Upper lobe of left lung (tissue), 6 donors: Measurements from ENCODE around the gene TMEM184A. TPM values are rescaled to one million over a fixed set of nuclear protein-coding genes. Genes with fewer than 3 reads are reported as not detected.
A peak's percentile ranks its signal among the peaks of the same experiment; 100 is the strongest.
"Not testable (repeated sequence)": the region's sequence is repeated elsewhere in the genome, so short reads cannot be mapped to it uniquely, and the experiment has no call there.

ENCODE experiments used
- ATAC-seq, 2 donors: fragments of 200-7000 bp; cut with Tn5 transposase; one replicate each; pipeline ENCODE4 v1.9.1; 2022; ENCODE audit warnings: mild to moderate bottlenecking in 2 of 2, moderate library complexity in 2 of 2; ENCODE audit not compliant: low FRiP score in 2 of 2
- DNase-seq, 2 donors: peaks; one replicate each; pipeline ENCODE4 v3.0.0-alpha.2; 2019 to 2020
- H3K27ac ChIP-seq, 4 donors: fragments of 200-600 bp; sonication (generic); one replicate each; pipeline ENCODE4 v1.5.1; 2016 to 2019
- H3K27me3 ChIP-seq, 4 donors: fragments of 200-600 bp; sonication (generic); one replicate each; pipeline ENCODE4 v1.5.1; 2017 to 2019
- H3K36me3 ChIP-seq, 4 donors: fragments of 200-600 bp; sonication (generic); one replicate each; pipeline ENCODE4 v1.5.1; 2016 to 2019
- H3K4me1 ChIP-seq, 4 donors: fragments of 200-600 bp; sonication (generic); one replicate each; pipeline ENCODE4 v1.5.1; 2018 to 2019
- H3K4me3 ChIP-seq, 4 donors: fragments of 200-600 bp; sonication (generic); one replicate each; pipeline ENCODE4 v1.5.1; 2017 to 2019; ENCODE audit warnings: mild to moderate bottlenecking in 2 of 4, moderate library complexity in 1 of 4
- H3K9me3 ChIP-seq, 4 donors: fragments of 200-600 bp; sonication (generic); one replicate each; pipeline ENCODE4 v1.5.1; 2018 to 2019
- CTCF ChIP-seq, 6 experiments: fragments of 450-650 bp in 4 of 6; fragments of 200-600 bp in 2 of 6; sonication (generic) in 2 of 6; IDR thresholded peaks; one replicate each; pipeline ENCODE4 v1.5.1; 2016 to 2019; ENCODE audit warnings: antibody characterized with exemption in 6 of 6
- EP300 ChIP-seq, 4 donors: sonication (generic); formaldehyde crosslinking; IDR thresholded peaks; one replicate each; pipeline ENCODE4 v1.5.1; 2017; ENCODE audit warnings: antibody characterized with exemption in 4 of 4, control low read depth in 2 of 4
- POLR2A ChIP-seq, 4 donors: fragments of 450-650 bp; IDR thresholded peaks; one replicate each; pipeline ENCODE4 v1.5.1; 2016 to 2017; ENCODE audit warnings: antibody characterized with exemption in 4 of 4, mild to moderate bottlenecking in 2 of 4
- POLR2AphosphoS5 ChIP-seq, 2 donors: sonication (generic); formaldehyde crosslinking; IDR thresholded peaks; one replicate each; pipeline ENCODE4 v1.5.1; 2017; ENCODE audit warnings: antibody characterized with exemption in 2 of 2
- WGBS, 2 donors: methylation state at CpG; one replicate each; pipeline ENCODE4 v1.1.5; 2017 to 2018; 5-methylcytosine and 5-hydroxymethylcytosine counted together
- total RNA-seq, 6 donors: library from RNA; depleted of rRNA in 4 of 6; stranded (reverse); fragments of >200 nt in 4 of 6; gene quantifications; one replicate each; pipeline versions ENCODE4 v1.1.0 to v1.2.1, GENCODE V29; 2016 to 2021
- donor health status: DM: no; HTN: no; CAD: no; lungs with moderate emphysema.
- donor health status: DM: no; HTN: yes; CAD: no; lungs with severe emphysema.

Gene TMEM184A
- total RNA-seq, 6 donors from 2014 or later, result 5.0 to 11.7 (median 10.4) TPM

- ATAC-seq (peak in 1 of 2 donors; percentile 10), DNase-seq (peak in 1 of 2 donors; percentile 65)
- Histone ChIP-seq H3K27ac (no peak overlapping the region), H3K27me3 (no peaks in the 10 kb centered on the region), H3K36me3 (no peaks in the 10 kb centered on the region), H3K9me3 (peaks cover 0 to 6% (median 0%) of the 10 kb centered on the region in 4 donors), H3K4me1 (no peaks in the 10 kb centered on the region), H3K4me3 (no peak overlapping the region)
- WGBS, 2 donors, result 43% methylated on average over 1 to 10 of the region's 13 CpGs
- TF ChIP-seq CTCF (IDR thresholded peaks at IDR 0.05) (no peak), POLR2AphosphoS5 (IDR thresholded peaks at IDR 0.05) (no peak), EP300 (IDR thresholded peaks at IDR 0.05) (no peak), POLR2A (IDR thresholded peaks at IDR 0.05) (no peak)
Measured at GRCh38 chr7:1523208-1523607, 32.8 kb downstream of the TMEM184A start.

GRCh38 chr7:1521456-1521855, 34.5 kb downstream of the TMEM184A start:
- no peak for ATAC-seq

GRCh38 chr7:1520539-1521234, 35.3 kb downstream of the TMEM184A start:
- TF ChIP-seq POLR2A (IDR thresholded peaks at IDR 0.05), result no peak
- H3K36me3 ChIP-seq, result no peaks in the 10 kb centered on the region
- H3K4me3 ChIP-seq, result no peak overlapping the region
- ATAC-seq (peak in 1 of 2 donors; percentile 53), DNase-seq (no peak)
- no peaks in the 10 kb centered on the region for H3K4me1 ChIP-seq
- H3K27ac ChIP-seq, result no peak overlapping the region
- 74 to 85% methylated on average over 18 to 27 of the region's 27 CpGs for WGBS, 2 donors
- H3K9me3 ChIP-seq, result peaks cover 0 to 6% (median 0%) of the 10 kb centered on the region in 4 donors
- H3K27me3 ChIP-seq, result no peaks in the 10 kb centered on the region

More at GRCh38 chr7:1521456-1521855, 34.5 kb downstream of the TMEM184A start:
- no peaks in the 10 kb centered on the region for H3K27me3 ChIP-seq
- DNase-seq, result no peak
- H3K36me3 ChIP-seq, result no peaks in the 10 kb centered on the region
- no peak overlapping the region for H3K27ac ChIP-seq
- H3K9me3 ChIP-seq, result peaks cover 0 to 6% (median 0%) of the 10 kb centered on the region in 4 donors
- TF ChIP-seq CTCF (IDR thresholded peaks at IDR 0.05) (no peak), POLR2AphosphoS5 (IDR thresholded peaks at IDR 0.05) (no peak), POLR2A (IDR thresholded peaks at IDR 0.05) (no peak)
- H3K4me3 ChIP-seq, result no peak overlapping the region
- H3K4me1 ChIP-seq, result no peaks in the 10 kb centered on the region
- 84 to 85% methylated on average over 11 of the region's 11 CpGs for WGBS, 2 donors

DNA sequence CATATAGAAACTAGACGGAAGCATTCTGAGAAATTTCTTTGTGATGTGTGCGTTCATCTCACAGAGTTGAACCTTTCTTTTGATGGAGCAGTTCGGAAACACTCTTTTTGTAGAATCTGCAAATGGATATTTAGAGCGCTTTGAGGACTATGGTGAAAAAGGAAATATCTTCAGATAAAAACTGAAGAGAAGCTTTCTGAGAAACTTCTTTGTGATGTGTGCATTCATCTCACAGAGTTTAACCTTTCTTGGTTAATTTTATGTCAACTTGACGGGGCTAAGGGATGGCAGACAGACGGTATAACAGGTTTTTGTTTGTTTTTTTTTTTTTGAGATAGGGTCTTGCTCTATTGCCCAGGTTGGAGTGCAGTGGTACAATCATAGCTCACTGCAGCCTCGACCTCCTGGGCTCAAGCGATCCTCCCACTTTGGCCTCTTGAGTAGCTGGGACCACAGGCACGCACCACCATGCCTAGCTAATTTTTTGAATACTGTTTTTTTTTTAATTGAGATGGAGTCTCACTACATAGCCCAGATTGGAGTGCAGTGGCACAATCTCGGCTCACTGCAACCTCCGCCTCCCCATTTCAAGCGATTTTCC, 36.6 kb downstream of the TMEM184A start:
- ATAC-seq, result not testable (repeated sequence)
- 88 to 91% methylated on average over 12 of the region's 12 CpGs for WGBS, 2 donors

DNA sequence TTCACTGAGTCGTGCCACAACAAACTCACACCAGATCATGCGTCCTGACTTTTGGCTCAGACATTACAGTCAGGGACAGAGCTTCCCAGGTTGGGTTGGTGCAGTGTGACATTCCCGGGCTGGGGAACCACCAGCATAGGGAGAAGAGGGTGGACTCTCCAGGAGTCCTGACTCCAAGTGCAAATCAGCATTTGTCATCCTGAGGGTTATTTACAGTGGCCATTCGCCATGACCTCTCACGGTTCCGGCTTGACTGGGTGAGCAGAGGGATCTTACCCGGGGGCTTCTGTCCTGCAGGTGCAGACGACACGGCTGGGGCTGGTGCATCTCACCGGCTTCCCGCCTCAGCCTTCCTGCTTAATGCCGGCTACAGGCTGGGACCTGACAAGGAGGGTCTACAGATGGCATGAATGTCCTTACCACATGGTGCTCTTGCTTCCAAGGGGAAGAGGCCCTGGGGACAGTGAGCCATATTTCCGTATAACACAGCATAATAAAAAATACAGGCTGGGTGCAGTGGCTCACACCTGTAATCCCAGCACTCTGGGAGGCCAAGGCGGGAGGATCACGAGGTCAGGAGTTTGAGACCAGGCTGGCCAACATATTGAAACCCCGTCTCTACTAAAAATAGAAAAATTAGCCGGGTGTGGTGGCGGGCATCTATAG, 39.3 kb downstream of the TMEM184A start:
- no peaks in the 10 kb centered on the region for H3K27me3 ChIP-seq
- no peak for TF ChIP-seq EP300 (IDR thresholded peaks at IDR 0.05)
- no peak for TF ChIP-seq POLR2AphosphoS5 (IDR thresholded peaks at IDR 0.05)
- no peak for TF ChIP-seq CTCF (IDR thresholded peaks at IDR 0.05)
- TF ChIP-seq POLR2A (IDR thresholded peaks at IDR 0.05), result no peak
- no peak for ATAC-seq
- peaks cover 0 to 6% (median 0%) of the 10 kb centered on the region in 4 donors for H3K9me3 ChIP-seq
- no peak overlapping the region for H3K4me3 ChIP-seq
- no peak for DNase-seq
- no peaks in the 10 kb centered on the region for H3K36me3 ChIP-seq
- WGBS, 2 donors, result 80 to 85% methylated on average over 10 to 18 of the region's 18 CpGs
- H3K27ac ChIP-seq, result no peak overlapping the region
- H3K4me1 ChIP-seq, result peaks cover 3 to 17% (median 8%) of the 10 kb centered on the region in 4 donors

More for the DNA sequence above, 36.6 kb downstream of the TMEM184A start:
- not testable (repeated sequence) for H3K36me3 ChIP-seq, H3K9me3 ChIP-seq, H3K4me1 ChIP-seq, H3K27ac ChIP-seq, H3K4me3 ChIP-seq, H3K27me3 ChIP-seq, DNase-seq

DNA sequence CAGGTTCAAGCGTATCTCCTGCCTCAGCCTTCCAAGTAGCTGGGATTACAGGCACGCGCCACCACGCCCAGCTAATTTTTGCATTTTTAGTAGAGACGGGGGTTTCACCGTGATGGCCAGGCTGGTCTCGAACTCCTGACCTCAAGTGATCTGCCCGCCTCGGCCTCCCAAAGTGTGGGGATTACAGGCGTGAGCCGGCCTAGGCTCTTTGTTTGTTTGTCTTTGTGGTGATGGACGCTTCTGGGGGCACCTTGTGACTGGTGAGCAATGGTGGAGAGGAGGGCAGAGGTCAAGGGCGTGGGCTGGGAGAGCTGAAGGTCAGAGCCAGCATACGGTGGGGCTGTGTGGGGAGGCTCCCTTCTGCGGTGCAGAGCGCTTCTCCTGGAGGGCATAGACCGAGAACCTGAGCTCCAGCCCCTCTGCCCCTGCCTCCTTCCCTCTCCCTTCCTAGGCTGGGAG, 40.5 kb downstream of the TMEM184A start:
- WGBS, 2 donors, result 76 to 79% methylated on average over 15 to 17 of the region's 17 CpGs
- not testable (repeated sequence) for H3K27me3 ChIP-seq

More for the DNA sequence above, 40.5 kb downstream of the TMEM184A start:
- H3K27ac ChIP-seq, ATAC-seq, DNase-seq, H3K9me3 ChIP-seq, H3K36me3 ChIP-seq, H3K4me3 ChIP-seq: not testable (repeated sequence)
- H3K4me1 ChIP-seq, result peaks cover 3 to 17% (median 8%) of the 10 kb centered on the region in 4 donors
